Stimulated activated CD4-positive, alpha-beta T cell treated with anti-CD3 and anti-CD28 coated beads, Interleukin-1b, Interleukin-23, amount 100 ng/mL, for 24 hours (primary cell): ENCODE measurements around the gene SLC46A1.
"Not testable (repeated sequence)": the region's sequence is repeated elsewhere in the genome, so short reads cannot be mapped to it uniquely, and the experiment has no call there.

Experiments used
- DNase-seq, 4 experiments: peaks; one replicate each; pipeline ENCODE4 v3.0.0-alpha.2; 2020; ENCODE audit warnings: low read depth in 4 of 4, low spot score in 1 of 4

Gene SLC46A1

DNA sequence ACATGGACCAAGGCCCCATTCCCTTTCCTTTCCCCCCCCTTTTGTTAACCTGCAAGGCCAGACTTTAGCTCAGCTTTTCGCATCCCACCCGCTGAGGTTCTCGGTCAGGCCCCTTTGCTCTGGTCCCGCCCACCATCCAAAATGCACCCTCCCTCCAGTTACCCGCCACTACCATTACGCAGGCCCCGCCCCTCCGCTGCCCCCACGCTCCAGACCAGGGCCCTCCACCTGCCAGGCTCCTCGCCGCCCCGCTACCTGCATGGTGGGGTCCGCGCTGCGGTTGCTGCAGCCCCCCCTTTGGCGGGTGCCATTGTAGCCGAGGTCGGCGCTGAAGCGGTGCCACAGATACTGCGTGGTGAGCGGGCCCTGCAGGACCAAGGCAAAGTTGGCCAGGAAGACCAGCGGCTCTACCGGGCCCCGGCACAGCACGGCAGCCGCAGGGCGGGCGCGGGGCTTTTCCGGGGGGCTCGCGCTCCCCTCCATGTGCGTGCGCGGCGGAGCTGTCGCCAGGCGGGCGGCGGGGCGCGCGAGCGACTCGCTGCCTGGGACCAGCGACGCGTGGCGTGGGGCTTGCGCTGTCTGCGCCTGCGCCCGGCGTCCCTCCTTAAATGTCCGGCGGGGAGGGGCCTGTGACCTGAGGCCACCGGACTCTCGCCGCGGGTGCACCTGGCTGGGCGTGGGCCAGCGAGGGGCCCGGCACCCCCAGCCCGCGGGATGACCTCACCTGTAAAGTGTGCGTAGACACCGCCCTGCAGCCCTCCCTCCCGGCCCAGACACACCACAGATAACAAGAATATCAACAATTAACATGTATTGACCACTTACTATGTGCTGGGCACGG, at the start of gene SLC46A1:
Gene SLC46A1 (minus strand): TSS at position 581 of the 841 bp plus-strand sequence. CDS start 98 bp downstream, at position 483.
- DNase-seq: peak in 3 of 4 experiments; percentile 41 to 59 (median 50)

DNA sequence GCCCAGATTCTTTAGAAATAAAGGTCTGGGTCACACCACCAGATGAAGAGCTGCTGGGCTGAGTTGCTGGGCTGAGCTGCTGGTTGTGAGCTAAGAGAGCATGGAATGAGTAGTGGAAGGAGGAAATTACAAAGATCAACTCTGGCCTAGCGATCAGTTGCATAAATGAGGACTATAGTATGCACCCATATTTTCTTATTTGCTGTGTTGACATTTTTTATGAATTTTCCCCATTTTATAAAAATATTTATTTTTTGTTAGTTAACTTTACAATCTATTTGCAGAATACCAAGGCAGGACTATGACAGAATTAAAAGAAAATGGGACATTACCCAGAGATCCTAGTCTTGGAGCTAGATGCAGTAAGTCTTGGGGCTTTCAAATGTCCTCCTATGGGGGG, 43.8 kb upstream of the SLC46A1 start:
- DNase-seq: no peak

- DNase-seq: no peak
Measured at GRCh38 chr17:28447396-28447760, 41.4 kb upstream of the SLC46A1 start.

DNA sequence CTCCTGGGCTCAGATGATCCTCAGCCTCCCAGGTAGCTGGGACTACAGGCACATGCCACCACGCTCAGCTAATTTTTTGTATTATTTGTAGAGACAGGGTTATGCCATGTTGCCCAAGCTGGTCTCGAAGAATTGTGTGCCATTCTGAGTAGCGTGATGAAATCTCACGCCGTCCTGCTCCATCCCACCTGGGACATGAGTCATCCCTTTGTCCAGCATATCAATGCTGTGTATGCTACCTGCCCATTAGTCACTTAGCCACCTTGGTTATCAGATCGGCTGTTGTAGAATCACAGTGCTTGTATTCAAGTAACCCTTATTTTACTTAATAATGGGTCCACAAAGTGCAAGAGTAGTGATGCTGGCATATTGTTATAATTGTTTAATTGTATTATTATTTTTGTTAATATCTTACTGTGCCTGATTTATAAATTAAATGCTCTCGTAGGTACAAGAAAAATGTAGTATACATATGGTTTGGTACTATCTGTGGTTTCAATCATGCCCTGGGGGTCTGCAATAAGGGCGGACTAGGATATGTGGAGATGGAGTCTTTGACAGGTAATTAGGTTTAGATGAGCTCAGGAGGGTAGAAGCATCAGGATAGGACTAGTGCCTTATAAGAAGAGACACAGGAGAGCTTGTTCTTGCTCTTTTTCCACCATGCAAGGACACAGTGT, 40.8 kb upstream of the SLC46A1 start:
- no peak for DNase-seq

GRCh38 chr17:28443901-28444638, 38.1 kb upstream of the SLC46A1 start:
- no peak for DNase-seq

DNA sequence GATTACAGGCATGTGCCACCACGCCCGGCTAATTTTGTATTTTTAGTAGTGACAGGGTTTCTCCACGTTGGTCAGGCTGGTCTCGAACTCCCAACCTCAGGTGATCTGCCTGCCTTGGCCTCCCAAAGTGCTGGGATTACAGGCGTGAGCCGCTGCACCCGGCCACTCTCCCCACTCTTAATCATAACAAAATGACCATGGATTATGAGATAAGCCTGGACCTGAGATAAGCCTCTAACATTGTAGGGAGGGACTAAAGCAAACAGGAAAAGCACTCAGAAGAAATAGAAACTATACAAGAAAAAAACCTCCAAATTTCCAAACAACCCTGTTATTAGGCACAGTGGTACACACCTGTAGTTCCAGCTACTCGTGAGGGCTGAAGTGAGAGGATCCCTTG, 28.3 kb upstream of the SLC46A1 start:
- DNase-seq: not testable (repeated sequence)

DNA sequence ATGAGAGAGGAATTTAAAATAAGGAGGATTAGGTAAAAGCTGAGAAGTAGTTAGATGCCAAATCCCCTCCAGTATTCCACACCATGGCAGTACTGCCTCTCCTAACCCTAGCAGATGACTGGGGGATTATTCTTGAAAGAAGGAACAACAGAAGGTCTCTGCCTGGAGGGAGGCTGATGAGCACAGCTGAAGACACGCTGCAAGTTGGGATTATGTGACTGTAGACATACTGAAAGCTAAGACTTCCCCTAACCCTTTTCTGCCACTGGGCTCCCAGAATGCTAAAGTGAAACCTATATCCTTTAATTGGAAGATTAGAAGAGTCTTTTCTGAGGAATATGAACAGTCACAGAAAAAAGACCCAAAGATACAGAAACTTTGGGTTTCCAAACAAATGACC, 27.7 kb upstream of the SLC46A1 start:
- no peak for DNase-seq

DNA sequence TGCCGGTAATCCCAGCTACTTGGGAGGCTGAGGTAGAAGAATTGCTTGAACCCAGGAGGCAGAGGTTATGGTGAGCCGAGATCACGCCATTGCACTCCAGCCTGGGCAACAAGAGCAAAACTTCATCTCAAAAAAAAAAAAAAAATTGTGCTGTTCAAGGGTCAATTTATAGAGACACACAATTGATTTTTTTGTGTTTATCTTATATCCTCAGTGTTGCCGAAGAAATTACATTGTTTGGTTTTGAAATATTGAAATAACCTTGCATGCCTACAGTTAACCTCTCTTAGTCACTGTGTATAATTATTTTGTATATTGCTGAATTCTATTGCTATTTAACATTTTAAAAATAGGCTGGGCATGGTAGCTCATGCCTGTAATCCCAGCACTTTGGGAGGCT, 22.0 kb upstream of the SLC46A1 start:
- DNase-seq: not testable (repeated sequence)

- DNase-seq: no peak
Measured at GRCh38 chr17:28427371-28427770, 21.4 kb upstream of the SLC46A1 start.

DNA sequence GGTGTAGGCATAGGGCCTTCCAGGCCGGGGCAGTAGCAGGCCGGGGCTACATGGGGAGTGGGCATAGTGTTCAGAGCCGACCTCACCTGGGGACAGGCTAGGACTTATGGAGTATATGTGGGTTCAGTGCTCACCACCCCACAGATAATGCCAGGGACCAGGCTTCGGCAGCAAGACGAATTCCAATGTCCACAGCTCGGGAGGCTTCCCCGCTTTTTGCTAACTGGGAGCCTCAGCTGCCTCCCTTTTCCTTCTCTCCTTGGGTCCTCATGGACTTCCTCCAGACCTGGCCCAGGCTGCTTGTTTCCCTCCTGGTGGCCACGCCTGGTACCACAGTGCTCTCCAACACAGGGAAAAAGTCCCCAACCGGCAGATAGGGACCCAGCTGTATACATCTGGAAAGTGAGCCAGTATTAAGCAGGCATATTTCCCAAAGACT, 20.1 kb upstream of the SLC46A1 start:
- no peak for DNase-seq

- DNase-seq: no peak
Measured at GRCh38 chr17:28425206-28425605, 19.2 kb upstream of the SLC46A1 start.

DNA sequence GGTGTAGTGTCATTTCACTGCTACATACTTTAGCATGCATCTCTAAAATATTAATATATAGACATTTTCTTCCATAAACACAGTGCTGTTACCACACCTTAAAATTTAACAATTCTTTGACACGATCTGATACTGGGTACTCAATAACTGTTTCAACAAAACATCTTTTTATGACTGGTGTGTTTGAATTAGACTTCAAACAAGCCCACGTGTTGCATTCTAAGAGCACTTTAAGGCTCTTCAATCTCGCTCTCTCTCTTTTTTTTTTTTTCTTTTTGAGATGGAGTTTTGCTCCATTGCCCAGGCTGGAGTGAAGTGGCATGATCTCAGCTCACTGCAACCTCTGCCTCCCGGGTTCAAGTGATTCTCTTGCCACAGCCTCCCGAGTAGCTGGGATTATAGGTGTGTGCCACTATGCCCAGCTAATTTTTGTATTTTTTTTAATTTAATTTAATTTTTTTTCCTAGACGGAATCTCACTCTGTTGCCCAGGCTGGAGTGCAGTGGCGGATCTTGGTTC, 15.8 kb upstream of the SLC46A1 start:
- no peak for DNase-seq

- DNase-seq: peak; percentile 13 to 30 (median 21)
Measured at GRCh38 chr17:28416703-28417311, 10.8 kb upstream of the SLC46A1 start.

DNA sequence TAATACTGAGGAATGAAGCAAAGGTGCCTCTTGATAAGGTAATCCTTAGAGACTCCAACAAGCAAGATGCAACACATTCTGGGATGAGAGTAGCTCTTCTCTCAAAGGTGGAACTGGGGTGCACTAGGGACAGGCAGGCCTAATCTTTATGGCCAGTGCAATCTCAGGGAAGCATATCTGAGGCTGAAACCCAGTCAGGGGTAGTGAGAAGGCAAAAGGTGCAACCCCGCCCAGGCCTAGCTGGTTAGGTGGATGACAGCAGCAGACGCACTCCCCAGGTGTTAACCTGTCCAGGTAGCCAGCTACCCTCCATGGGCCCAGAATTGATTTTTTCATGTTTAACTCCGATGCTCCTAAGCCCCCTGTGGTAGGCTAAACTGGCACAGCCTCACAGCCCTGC, 9.9 kb upstream of the SLC46A1 start:
- no peak for DNase-seq

- DNase-seq: no peak
Measured at GRCh38 chr17:28413804-28414203, 7.8 kb upstream of the SLC46A1 start.

GRCh38 chr17:28412099-28412498, 6.1 kb upstream of the SLC46A1 start:
- DNase-seq: no peak

DNA sequence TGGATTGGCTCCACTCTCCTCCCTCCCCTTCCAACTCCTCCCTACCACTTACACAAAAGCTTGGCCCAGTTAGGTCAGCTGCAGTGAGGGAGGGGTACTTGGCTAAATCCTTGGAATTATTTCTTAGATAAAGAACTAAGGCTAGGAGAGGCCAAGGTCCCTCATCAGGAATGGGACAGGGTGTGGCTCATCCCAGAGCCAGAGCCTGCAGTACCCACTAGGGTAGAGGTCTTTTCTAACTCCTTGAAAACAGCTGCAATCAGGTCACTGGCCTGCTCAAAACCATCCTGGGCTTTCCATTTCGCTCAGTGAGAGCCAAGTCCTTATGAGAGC, 1.9 kb upstream of the SLC46A1 start:
- no peak for DNase-seq

GRCh38 chr17:28407130-28407973, 1.3 kb upstream of the SLC46A1 start:
- DNase-seq: no peak

DNA sequence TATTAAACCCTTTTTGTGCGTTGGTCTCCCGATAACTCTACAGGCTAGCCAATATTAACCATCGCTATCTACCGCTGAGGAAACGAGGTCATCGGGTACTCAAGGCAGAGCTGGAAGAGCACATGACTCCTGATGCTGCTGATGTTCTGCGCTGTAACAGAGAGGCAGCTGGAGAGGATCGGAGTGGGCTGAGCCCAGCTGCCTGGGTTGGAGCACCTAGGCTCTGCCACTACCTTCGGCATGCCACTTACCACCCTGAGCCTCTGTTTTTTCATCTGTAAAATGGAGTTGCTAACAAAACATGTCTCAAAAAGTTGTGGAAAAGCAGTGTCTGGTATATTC, 432 bp upstream of the SLC46A1 start:
- no peak for DNase-seq

DNA sequence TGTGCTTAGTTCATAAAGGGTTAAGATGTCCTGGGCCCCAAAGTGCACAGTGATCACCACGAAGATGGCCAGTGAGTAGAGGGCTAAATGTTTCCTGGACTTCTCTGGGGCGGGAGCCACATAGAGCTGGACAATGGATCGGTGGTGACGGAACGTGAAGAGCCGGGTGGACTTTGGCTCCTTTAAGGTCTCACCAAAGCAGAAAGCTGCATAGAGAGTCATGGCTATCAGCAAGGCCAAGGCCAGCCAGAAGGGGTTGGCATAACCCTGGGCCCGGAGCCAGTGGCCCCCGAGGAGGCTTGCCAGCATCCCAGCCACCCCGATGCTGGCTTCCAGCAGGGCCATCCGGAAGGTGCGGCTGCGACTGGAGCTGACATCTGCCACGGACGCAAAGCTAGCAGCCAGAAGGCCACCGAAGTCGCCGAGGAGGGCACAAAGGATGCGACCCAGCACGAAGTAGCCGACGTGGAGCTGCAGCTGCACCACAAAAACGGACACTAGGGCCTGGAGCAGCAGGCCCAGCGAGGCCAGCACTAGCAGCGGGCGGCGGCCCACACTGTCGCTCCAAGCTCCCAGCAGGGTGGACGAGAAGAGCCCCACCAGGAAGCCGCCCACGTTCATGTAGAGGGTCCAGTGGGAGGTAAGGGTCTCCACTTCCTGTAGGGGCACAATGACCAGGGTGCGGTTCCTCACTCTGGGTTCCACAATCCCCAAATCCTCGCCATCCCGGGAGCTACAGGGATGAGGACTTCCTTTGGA, 1.0 kb downstream of the SLC46A1 start:
- DNase-seq: no peak
